Endothelial cell of umbilical vein (primary cell): ENCODE data around the gene HIVEP3. TPM values are rescaled to one million over a fixed set of nuclear protein-coding genes. Genes with fewer than 3 reads are reported as not detected.

Experiments
- BruUV-seq: library from RNA; stranded (reverse); fragments of 400-500 nt; replicated peaks from 2 replicates; lab custom pipeline; 2021; lab: Mats Ljungman, UMichigan
- CTCF ChIA-PET: fragments of 300-600, 350-600 bp; sonication (Branson Sonifier 250); formaldehyde crosslinking; loops from one replicate; lab custom pipeline; 2021; ENCODE audit warnings: antibody characterized with exemption, inconsistent platforms; lab: Charles Lee
- POLR2A ChIA-PET: fragments of 300-600, 350-600 bp; sonication (Branson Sonifier 250); formaldehyde crosslinking; loops from one replicate; lab custom pipeline; 2021; ENCODE audit warnings: antibody characterized with exemption, inconsistent platforms; lab: Charles Lee
- DNase-seq: peaks from one replicate; pipeline ENCODE4 v3.0.0-alpha.2; 2011; ENCODE audit warnings: low read depth, low spot score
- FAIRE-seq: peaks from 2 replicates; lab custom pipeline; 2011; peaks lifted over from hg19 to GRCh38; lab: Jason Lieb, UNC
- H2AFZ ChIP-seq: 2 replicates; pipeline ENCODE4 v1.6.0; 2012; ENCODE audit warnings: low read depth, low read length, control low read depth, inconsistent platforms
- H3K27ac ChIP-seq: 2 replicates; pipeline ENCODE4 v1.5.1; 2011; ENCODE audit warnings: low read depth, mild to moderate bottlenecking, control low read depth, low read length, moderate library complexity; ENCODE audit not compliant: insufficient read depth
- H3K27me3 ChIP-seq, 2 experiments: 2 replicates each; pipeline versions ENCODE4 v1.6.0 to v1.6.1; 2011; ENCODE audit warnings: low read length in 2 of 2, mixed read lengths in 1 of 2; ENCODE audit not compliant: control insufficient read depth in 2 of 2, insufficient read depth in 2 of 2
- H3K36me3 ChIP-seq, 2 experiments: 2 replicates in 1 of 2; 3 replicates in 1 of 2; pipeline ENCODE4 v1.5.1; 2011; ENCODE audit warnings: low read length in 2 of 2, mild to moderate bottlenecking in 1 of 2, moderate library complexity in 1 of 2; ENCODE audit not compliant: control insufficient read depth in 2 of 2, insufficient read depth in 2 of 2; ENCODE audit errors: extremely low read depth in 1 of 2
- H3K4me1 ChIP-seq: 3 replicates; pipeline ENCODE4 v1.5.1; 2011; ENCODE audit warnings: mild to moderate bottlenecking, low read length; ENCODE audit not compliant: control insufficient read depth, insufficient read depth; ENCODE audit errors: extremely low read depth
- H3K4me2 ChIP-seq: 2 replicates; pipeline ENCODE4 v1.6.1; 2011; ENCODE audit warnings: low read length, control low read depth, mixed read lengths; ENCODE audit not compliant: insufficient read depth
- H3K4me3 ChIP-seq, 3 experiments: fragments of 200-600 bp in 1 of 3; sonication (generic), shearing (Covaris generic) in 1 of 3; replicated peaks in 1 of 3; 2 replicates each; pipeline ENCODE4 v1.5.1; 2011 to 2016; ENCODE audit warnings: control low read depth in 3 of 3, low read length in 3 of 3, mild to moderate bottlenecking in 2 of 3, inconsistent platforms in 1 of 3, low read depth in 1 of 3, moderate library complexity in 1 of 3; ENCODE audit not compliant: insufficient read depth in 1 of 3
- H3K79me2 ChIP-seq: 2 replicates; pipeline ENCODE4 v1.6.0; 2012; ENCODE audit warnings: low read length, inconsistent platforms; ENCODE audit not compliant: control insufficient read depth, insufficient read depth
- H3K9ac ChIP-seq: replicated peaks from 2 replicates; pipeline ENCODE3; 2011; ENCODE audit warnings: low read length, control low read depth; ENCODE audit not compliant: insufficient read depth; ENCODE audit errors: extremely low read depth
- H3K9me1 ChIP-seq: replicated peaks from 3 replicates; pipeline ENCODE4 v1.6.0; 2011; ENCODE audit warnings: mild to moderate bottlenecking, low read length; ENCODE audit not compliant: control insufficient read depth, insufficient read depth; ENCODE audit errors: extremely low read depth
- H3K9me3 ChIP-seq: replicated peaks from 2 replicates; pipeline ENCODE4 v1.5.1; 2012; ENCODE audit warnings: low read length, inconsistent platforms; ENCODE audit not compliant: control insufficient read depth, insufficient read depth
- H4K20me1 ChIP-seq: replicated peaks from 2 replicates; pipeline ENCODE3; 2011; ENCODE audit warnings: mild to moderate bottlenecking, low read length; ENCODE audit not compliant: control insufficient read depth, insufficient read depth; ENCODE audit errors: extremely low read depth
- CTCF ChIP-seq, 2 donors: IDR thresholded peaks; 1 replicate in 1 of 2; 2 replicates in 1 of 2; pipeline ENCODE4 v1.5.1; 2011; ENCODE audit warnings: low read length in 2 of 2, mild to moderate bottlenecking in 2 of 2, moderate library complexity in 2 of 2, control low read depth in 1 of 2, inconsistent platforms in 1 of 2, low read depth in 1 of 2; ENCODE audit not compliant: insufficient read depth in 1 of 2; ENCODE audit errors: extremely low read depth in 1 of 2
- EZH2 ChIP-seq: IDR thresholded peaks from 2 replicates; pipeline ENCODE4 v1.6.1; 2012; ENCODE audit warnings: borderline replicate concordance, low read depth, mild to moderate bottlenecking, moderate library complexity, low read length, inconsistent platforms; ENCODE audit not compliant: severe bottlenecking
- FOS ChIP-seq: IDR thresholded peaks from 2 replicates; pipeline ENCODE4 v1.6.1; 2011; ENCODE audit warnings: mild to moderate bottlenecking, low read length, moderate library complexity, borderline replicate concordance; ENCODE audit not compliant: insufficient read depth
- GATA2 ChIP-seq: IDR thresholded peaks from 2 replicates; pipeline ENCODE4 v1.7.0; 2011; ENCODE audit warnings: low read depth, mild to moderate bottlenecking, moderate library complexity, mixed read lengths, low read length; ENCODE audit not compliant: insufficient read length, insufficient read depth
- JUN ChIP-seq: IDR thresholded peaks from 2 replicates; pipeline ENCODE4 v1.6.1; 2011; ENCODE audit warnings: borderline replicate concordance, low read depth; ENCODE audit not compliant: insufficient read length, insufficient read depth
- MAX ChIP-seq: IDR thresholded peaks from 2 replicates; pipeline ENCODE4 v1.6.1; 2011; ENCODE audit not compliant: insufficient read depth, insufficient read length
- MYC ChIP-seq: IDR thresholded peaks from one replicate; pipeline ENCODE4 v1.6.1; 2011; ENCODE audit warnings: mild to moderate bottlenecking, low read depth, low read length
- POLR2A ChIP-seq: IDR thresholded peaks from 2 replicates; pipeline ENCODE4 v1.6.1; 2012; ENCODE audit warnings: low read depth, mild to moderate bottlenecking, control low read depth, low read length
- POLR2AphosphoS5 ChIP-seq: IDR thresholded peaks from 2 replicates; pipeline ENCODE4 v1.6.1; 2012; ENCODE audit warnings: low read depth, mild to moderate bottlenecking, control low read depth, low read length, moderate library complexity; ENCODE audit not compliant: insufficient read depth
- dilution Hi-C: fragments of 300-500 bp; cut with MboI; formaldehyde crosslinking; loops from one replicate; pipeline ENCODE4 v1.15.0; 2019; ENCODE audit warnings: low sequenced_read_pairs; ENCODE audit not compliant: extremely low pct_ligation_motif_present
- intact Hi-C: fragments of 100-400 bp; cut with micrococcal nuclease; formaldehyde crosslinking; loops from one replicate; pipeline ENCODE4 v1.10.0; 2022
- polyA plus RNA-seq, 4 experiments: library from polyadenylated mRNA; depleted of rRNA in 3 of 4; stranded (reverse) in 3 of 4; unstranded in 1 of 4; fragments of >200 nt; gene quantifications; 2 replicates each; pipeline versions ENCODE4 v1.2.1 to v1.2.3, GENCODE V29; 2011 to 2012; ENCODE audit warnings: missing spikeins in 1 of 4
- total RNA-seq: library from RNA; stranded (reverse); gene quantifications from 2 replicates; pipeline ENCODE4 v1.2.3, GENCODE V29; 2021

Gene HIVEP3
- total and polyA plus RNA-seq, 2 donors (not counting 3 experiments of a cell fraction or from before 2014, with no cell fraction given): 3.4 to 4.0 TPM

- no TSS peak for BruUV-seq
- ChIA-PET POLR2A (no interaction called here), CTCF (no interaction called here)
- TF ChIP-seq GATA2 (no peak), JUN (no peak), POLR2AphosphoS5 (no peak), POLR2A (no peak), MYC (no peak), EZH2 (no peak), FOS (no peak), CTCF (IDR thresholded peaks at IDR 0.05; ENCODE audit: extremely low read depth in 1 of 2, insufficient read depth in 1 of 2, low read depth in 1 of 2, low read length in 2 of 2) (no peak), MAX (no peak)
- DNase-seq (no peak), FAIRE-seq (no peak)
- H2AFZ ChIP-seq: no peak overlapping the region
- H3K9ac ChIP-seq: no peak overlapping the region
- no peaks in the 10 kb centered on the region for H3K9me1 ChIP-seq
- no peaks in the 10 kb centered on the region for H3K36me3 ChIP-seq
- dilution Hi-C loops: no loop called here
- H4K20me1 ChIP-seq: no peaks in the 10 kb centered on the region
- H3K27ac ChIP-seq: no peak overlapping the region
- no peaks in the 10 kb centered on the region for H3K79me2 ChIP-seq
- no peaks in the 10 kb centered on the region for H3K27me3 ChIP-seq
- H3K4me1 ChIP-seq: no peaks in the 10 kb centered on the region
- intact Hi-C loops: no loop called here
- no peak overlapping the region for H3K4me3 ChIP-seq
- no peak overlapping the region for H3K4me2 ChIP-seq
- H3K9me3 ChIP-seq: no peaks in the 10 kb centered on the region
These were observed 332.5 kb downstream of the HIVEP3 start for GRCh38 chr1:41586230-41586629.
